GM21526 (cell line): ENCODE results near the gene ACOX1.

Experiments used
- ATAC-seq: cut with Tn5 transposase; IDR thresholded peaks from one replicate; pipeline ENCODE4 v1.9.1; 2021; ENCODE audit warnings: moderate library complexity; ENCODE audit not compliant: unreplicated experiment, low FRiP score

Gene ACOX1

GRCh38 chr17:76008630-76009425 lies 29.9 kb upstream of the ACOX1 start:
- ATAC-seq = no peak

- ATAC-seq = no peak
Observed at GRCh38 chr17:76008208-76008607, 29.2 kb upstream of the ACOX1 start.

- ATAC-seq = no peak
Observed at GRCh38 chr17:76007850-76008165, 28.8 kb upstream of the ACOX1 start.

- ATAC-seq = no peak
Observed at GRCh38 chr17:76007131-76007849, 28.3 kb upstream of the ACOX1 start.

GRCh38 chr17:76005263-76006149 lies 26.5 kb upstream of the ACOX1 start:
- no peak for ATAC-seq

- ATAC-seq = no peak
Observed at GRCh38 chr17:76004750-76005262, 25.8 kb upstream of the ACOX1 start.

GRCh38 chr17:76003915-76004314 lies 24.9 kb upstream of the ACOX1 start:
- no peak for ATAC-seq

GRCh38 chr17:76002100-76002499 lies 23.1 kb upstream of the ACOX1 start:
- ATAC-seq = no peak

GRCh38 chr17:76000755-76001521 lies 22.0 kb upstream of the ACOX1 start, which contains the start of gene CDK3:
Gene CDK3, plus strand, starts transcription at chr17:76000855. Its CDS starts 571 bp downstream, at chr17:76001426.
- ATAC-seq = no peak

GRCh38 chr17:76000016-76000754 lies 21.2 kb upstream of the ACOX1 start:
- no peak for ATAC-seq

GRCh38 chr17:75998327-75998795 lies 19.4 kb upstream of the ACOX1 start:
- no peak for ATAC-seq

- no peak for ATAC-seq
Observed at GRCh38 chr17:75996665-75997590, 18.0 kb upstream of the ACOX1 start.

- no peak for ATAC-seq
Observed at GRCh38 chr17:75995385-75995925, 16.5 kb upstream of the ACOX1 start.

GRCh38 chr17:75994802-75995370 lies 15.9 kb upstream of the ACOX1 start:
- ATAC-seq = no peak

GRCh38 chr17:75991396-75991795 lies 12.4 kb upstream of the ACOX1 start:
- ATAC-seq = no peak

- no peak for ATAC-seq
Observed at GRCh38 chr17:75987041-75987440, 8.1 kb upstream of the ACOX1 start.

- ATAC-seq = no peak
Observed at GRCh38 chr17:75985986-75986385, 7.0 kb upstream of the ACOX1 start.
